ENCODE measurements around the gene FZD7.

FZD7 gene

DNA sequence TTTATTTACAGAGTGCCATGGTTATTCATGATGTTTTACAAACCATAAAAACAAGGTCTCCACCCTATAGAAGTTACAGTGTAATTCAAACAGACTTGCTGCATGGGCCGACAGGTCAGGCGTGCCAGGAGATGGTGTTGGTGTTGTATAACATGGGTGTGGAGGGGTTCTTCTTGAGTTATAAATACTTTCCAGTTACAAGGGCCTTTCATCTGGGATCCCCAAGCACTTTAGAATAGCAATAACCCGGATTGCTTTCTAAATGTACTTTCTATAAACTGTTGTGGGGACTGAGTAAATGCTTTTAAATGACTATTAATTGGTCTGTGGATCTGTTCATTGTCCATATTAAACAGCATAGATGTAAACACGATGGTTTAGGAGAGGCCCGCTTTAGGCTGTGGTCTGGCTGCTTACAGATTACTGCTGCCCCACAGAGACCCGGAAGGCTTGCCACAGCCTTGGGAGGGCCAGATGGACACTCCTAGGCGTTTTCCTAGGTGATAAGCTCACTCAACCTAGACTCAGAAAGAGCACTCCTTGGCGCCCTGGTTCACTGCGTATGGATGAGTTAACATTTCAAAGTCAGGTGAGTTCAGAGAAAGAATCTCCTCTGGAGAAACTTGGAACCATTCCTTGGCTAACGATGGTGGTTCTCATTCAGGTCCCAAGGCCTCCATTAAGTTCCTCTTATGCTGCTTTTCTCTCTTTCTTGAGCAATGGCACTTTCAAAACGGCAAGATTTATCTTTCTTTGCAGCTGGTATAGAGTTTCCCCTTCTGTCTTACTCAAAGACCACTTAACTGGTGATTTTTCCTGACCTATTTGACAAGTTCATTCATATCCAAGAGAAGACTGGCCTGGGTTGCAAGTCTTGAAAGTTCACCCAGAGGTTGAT is 35.8 kb downstream of the FZD7 start:
- DNase-seq (ENCODE audit: low read depth), result no peak

DNA sequence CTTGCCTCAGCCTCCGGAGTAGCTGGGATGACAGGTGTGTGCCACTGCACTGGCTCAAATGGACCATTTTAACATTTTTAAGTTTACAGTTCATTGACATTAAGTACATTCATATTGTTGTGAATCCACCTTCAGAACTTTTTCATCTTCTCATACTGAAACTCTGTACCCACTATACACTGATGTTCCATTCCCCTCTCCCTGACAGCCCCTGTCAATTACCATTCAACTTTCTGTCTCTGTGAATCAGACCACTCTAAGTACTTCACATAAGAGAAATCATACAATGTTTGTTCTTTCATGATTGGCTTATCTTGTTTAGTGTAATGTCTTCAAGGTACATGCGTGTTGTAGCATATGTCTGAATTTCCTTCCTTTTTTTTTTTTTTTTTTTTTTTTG is 37.5 kb downstream of the FZD7 start:
- no peak for DNase-seq (ENCODE audit: low read depth)

DNA sequence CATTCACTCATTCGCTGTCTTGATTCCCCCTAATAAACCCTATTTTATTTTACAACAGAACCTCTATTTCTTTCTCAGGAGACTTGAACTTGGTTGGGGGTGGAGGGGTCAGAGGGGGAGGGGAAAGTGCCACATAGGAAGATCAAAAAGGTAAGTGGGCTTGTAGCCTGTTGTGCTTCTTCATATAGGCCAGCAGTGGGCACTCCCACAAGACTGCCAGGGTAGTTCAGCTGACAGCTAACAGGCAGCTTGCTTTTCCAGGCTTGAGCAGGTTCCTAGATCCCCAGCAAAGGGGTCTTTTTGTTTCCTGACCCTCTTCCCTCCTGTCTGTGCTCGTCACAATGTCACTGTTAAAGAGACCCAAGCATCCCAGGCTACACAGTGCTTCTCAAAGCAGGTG is 38.6 kb downstream of the FZD7 start:
- DNase-seq (ENCODE audit: low read depth), result no peak

DNA sequence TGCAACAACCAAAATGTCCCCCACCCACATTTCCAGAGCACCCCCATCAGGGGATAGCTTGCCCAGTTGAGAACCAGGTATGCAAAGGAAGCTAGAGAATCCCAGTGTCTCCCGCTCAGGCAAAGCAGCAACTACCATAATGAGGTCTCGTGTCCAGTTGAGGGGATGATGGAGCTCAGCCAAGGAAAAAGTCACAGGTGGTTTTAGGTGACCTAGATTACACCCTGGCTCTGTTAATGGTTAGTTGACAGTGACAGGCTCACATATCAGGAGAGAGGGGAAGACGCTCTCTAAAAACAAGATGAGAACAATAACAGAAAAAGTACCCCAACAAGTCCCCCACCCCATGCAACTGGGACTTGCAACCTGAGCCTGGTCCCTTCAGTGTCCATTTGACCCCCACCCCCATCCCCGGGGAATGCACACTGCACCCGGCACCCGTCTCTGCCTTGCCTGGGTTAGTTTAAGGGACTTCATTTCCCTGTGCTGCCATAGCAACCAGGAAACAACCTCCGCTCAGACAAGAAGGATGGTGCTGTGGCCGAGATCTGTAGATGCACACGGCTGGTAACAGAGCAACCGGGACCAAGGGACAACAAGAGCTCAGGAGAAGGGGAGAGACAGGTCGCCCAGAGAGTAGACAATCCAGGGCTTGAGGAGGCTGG is 39.2 kb downstream of the FZD7 start, which contains the start of gene KIAA2012:
Gene KIAA2012 (plus strand): TSS at position 519 of the 665 bp plus-strand sequence. CDS start 373 bp downstream, outside the sequence.
- DNase-seq (ENCODE audit: low read depth), result no peak

DNA sequence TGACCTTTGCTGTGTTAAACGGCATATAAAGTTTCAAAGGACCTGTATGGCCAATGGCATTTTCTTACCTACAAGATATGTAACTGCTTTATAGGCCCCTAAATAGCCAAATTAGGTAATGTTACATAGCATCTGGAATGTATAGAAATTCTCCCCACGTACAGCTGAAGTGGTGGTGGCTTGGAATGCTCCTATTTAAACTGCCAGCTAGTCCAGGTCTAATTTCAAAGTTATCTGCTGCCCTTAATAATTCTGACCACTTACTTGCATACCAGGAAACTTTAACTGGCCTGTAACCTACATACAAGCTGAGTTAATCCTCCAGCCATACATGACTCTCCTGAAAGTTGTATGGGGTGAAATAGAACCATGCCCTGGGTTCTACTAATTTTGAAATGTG is 40.7 kb downstream of the FZD7 start:
- no peak for DNase-seq (ENCODE audit: low read depth)

DNA sequence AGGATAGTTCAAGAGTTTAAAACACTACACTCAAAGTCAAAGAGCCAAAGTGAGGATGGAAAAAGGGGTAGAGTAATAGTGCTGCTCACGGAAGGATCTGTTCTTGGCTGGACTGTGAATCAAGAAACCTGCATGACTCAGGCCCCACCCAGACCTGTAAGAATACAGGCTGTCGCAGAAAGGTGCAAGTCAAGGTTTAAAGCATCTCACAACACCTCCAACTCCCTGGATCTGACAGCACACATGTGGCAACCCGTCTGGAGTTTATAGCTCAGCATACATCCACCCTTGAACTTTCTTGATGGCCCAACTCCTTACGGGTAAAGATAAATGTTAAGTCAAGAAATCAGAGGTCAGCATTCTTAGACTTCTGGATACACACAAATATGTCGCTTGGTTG is 45.7 kb downstream of the FZD7 start:
- DNase-seq (ENCODE audit: low read depth), result no peak

DNA sequence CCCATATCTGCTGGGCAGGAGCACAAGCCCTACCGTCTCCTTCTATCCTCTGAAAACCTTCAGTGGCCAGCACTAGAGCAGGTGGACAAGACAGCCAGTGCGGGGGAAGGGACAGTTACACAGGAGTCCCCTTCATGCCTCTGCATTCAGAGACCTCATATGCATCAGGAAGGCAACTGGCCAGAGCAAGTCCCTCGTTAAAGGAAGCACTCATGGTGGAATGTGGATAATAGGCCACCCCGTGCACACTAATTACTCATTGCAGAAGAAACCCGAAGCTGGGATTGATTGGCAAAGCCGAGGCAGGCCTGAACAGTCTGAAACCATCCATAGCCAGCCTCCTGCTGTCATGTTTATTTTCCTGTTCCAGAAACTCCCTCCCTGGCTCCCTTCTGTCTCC is 50.6 kb downstream of the FZD7 start:
- DNase-seq (ENCODE audit: low read depth), result no peak
